GM12878 (cell line): Measurements from ENCODE around the gene LRRC10B. TPM values are rescaled to one million over a fixed set of nuclear protein-coding genes. Genes with fewer than 3 reads are reported as not detected.

Experiments used
- ATAC-seq: fragments of 200-7000 bp; cut with Tn5 transposase; 3 replicates; pipeline ENCODE4 v1.9.1; 2020; ENCODE audit warnings: mild to moderate bottlenecking, moderate library complexity
- Bru-seq: library from RNA; stranded (reverse); fragments of 400-500 nt; gene quantifications from one replicate; lab custom pipeline; 2021; lab: Mats Ljungman, UMichigan
- BruChase-seq, 2 experiments: library from RNA; stranded (reverse); fragments of 400-500 nt; gene quantifications; one replicate each; lab custom pipeline; 2021; lab: Mats Ljungman, UMichigan
- BruUV-seq: library from RNA; stranded (reverse); fragments of 400-500 nt; replicated peaks from 2 replicates; lab custom pipeline; 2021; lab: Mats Ljungman, UMichigan
- CTCF ChIA-PET: fragments of 300-600 bp; sonication (Branson Sonifier 250); formaldehyde crosslinking; extraction: SDS; loops from one replicate; lab custom pipeline; 2021; ENCODE audit warnings: inconsistent platforms; lab: Yijun Ruan, JAX
- POLR2A ChIA-PET: fragments of 350-600 bp; formaldehyde crosslinking; extraction: SDS; loops from one replicate; lab custom pipeline; 2021; ENCODE audit warnings: inconsistent platforms; lab: Charles Lee
- RAD21 ChIA-PET: fragments of 300-600 bp; sonication (Branson Sonifier 250); formaldehyde crosslinking; loops from one replicate; lab custom pipeline; 2023; ENCODE audit warnings: antibody characterized with exemption; ENCODE audit not compliant: unreplicated experiment; lab: Charles Lee
- SMC1A ChIA-PET: fragments of 300-600 bp; sonication (Branson Sonifier 250); formaldehyde crosslinking; loops from one replicate; lab custom pipeline; 2023; ENCODE audit not compliant: unreplicated experiment, uncharacterized antibody; lab: Charles Lee
- DNase-seq: peaks from one replicate; pipeline ENCODE4 v3.0.0-alpha.2; 2011; ENCODE audit warnings: low read depth, low spot score
- FAIRE-seq: peaks from 3 replicates; lab custom pipeline; 2011; peaks lifted over from hg19 to GRCh38; lab: Jason Lieb, UNC
- H2AFZ ChIP-seq: 2 replicates; pipeline ENCODE4 v1.6.0; 2011; ENCODE audit warnings: low read depth, low read length, control low read depth; ENCODE audit not compliant: control insufficient read depth
- H3K27ac ChIP-seq: 2 replicates; pipeline ENCODE4 v1.5.1; 2011; ENCODE audit warnings: control low read depth; ENCODE audit not compliant: control insufficient read depth, insufficient read depth
- H3K27me3 ChIP-seq, 2 experiments: replicated peaks in 1 of 2; 2 replicates each; pipeline versions ENCODE4 v1.6.0 to v1.6.1; 2011; ENCODE audit warnings: low read length in 1 of 2; ENCODE audit not compliant: control insufficient read depth in 2 of 2, insufficient read depth in 2 of 2
- H3K36me3 ChIP-seq, 2 experiments: 2 replicates each; pipeline ENCODE4 v1.5.1; 2011; ENCODE audit warnings: low read length in 1 of 2; ENCODE audit not compliant: control insufficient read depth in 2 of 2, insufficient read depth in 2 of 2
- H3K4me1 ChIP-seq: 2 replicates; pipeline ENCODE4 v1.6.1; 2011; ENCODE audit warnings: mild to moderate bottlenecking, low read length, moderate library complexity, mixed read lengths; ENCODE audit not compliant: control insufficient read depth, insufficient read depth
- H3K4me2 ChIP-seq: 2 replicates; pipeline ENCODE4 v1.6.0; 2011; ENCODE audit warnings: control low read depth; ENCODE audit not compliant: control insufficient read depth, insufficient read depth
- H3K4me3 ChIP-seq: fragments of 200-600 bp; sonication (generic); 2 replicates; pipeline ENCODE4 v1.5.1; 2016
- H3K79me2 ChIP-seq: 2 replicates; pipeline ENCODE4 v1.6.0; 2011; ENCODE audit warnings: low read length; ENCODE audit not compliant: control insufficient read depth, insufficient read depth
- H3K9ac ChIP-seq: 2 replicates; pipeline ENCODE4 v1.8.0; 2011; ENCODE audit warnings: low read length, control low read depth, mixed read lengths; ENCODE audit not compliant: control insufficient read depth, insufficient read depth
- H3K9me3 ChIP-seq: replicated peaks from 3 replicates; pipeline ENCODE4 v1.5.1; 2011; ENCODE audit warnings: mild to moderate bottlenecking, low read length; ENCODE audit not compliant: control insufficient read depth, insufficient read depth
- H4K20me1 ChIP-seq: 2 replicates; pipeline ENCODE4 v1.6.0; 2011; ENCODE audit not compliant: control insufficient read depth, insufficient read depth
- CBFB ChIP-seq: IDR thresholded peaks from 2 replicates; pipeline ENCODE4 v1.6.1; 2016; ENCODE audit warnings: antibody characterized with exemption, low read depth
- SUZ12 ChIP-seq: fragments of 200-600 bp; sonication (generic); IDR thresholded peaks from one replicate; pipeline ENCODE4 v1.6.1; 2018; ENCODE audit warnings: antibody characterized with exemption, mild to moderate bottlenecking; ENCODE audit not compliant: unreplicated experiment
- WGBS: methylation state at CpG from one replicate; pipeline ENCODE4 v1.1.6; 2016; ENCODE audit warnings: low lambda C conversion rate; ENCODE audit not compliant: insufficient replicate concordance, insufficient coverage; ENCODE audit errors: missing lambda C conversion rate; 5-methylcytosine and 5-hydroxymethylcytosine counted together
- in situ Hi-C: fragments of 300-500 bp; cut with MboI; formaldehyde crosslinking; loops from 9 replicates; pipeline ENCODE4 v1.14.3; 2018; ENCODE audit warnings: mixed read lengths
- intact Hi-C: fragments of 100-400 bp; cut with micrococcal nuclease; formaldehyde crosslinking; loops from one replicate; pipeline ENCODE4 v1.14.2; 2022; ENCODE audit not compliant: unreplicated experiment
- long read RNA-seq, 2 experiments: library from polyadenylated mRNA; unstranded; transcript quantifications; one replicate each; pipeline ENCODE4 v2.0.0, GENCODE V29; 2019 to 2020
- polyA minus RNA-seq, 3 experiments: library from RNA; depleted of rRNA, polyadenylated mRNA; stranded (reverse); fragments of >200 nt; gene quantifications; 2 replicates each; pipeline ENCODE4 v1.2.3, GENCODE V29; 2011
- polyA plus RNA-seq, 11 experiments: library from polyadenylated mRNA; depleted of rRNA in 4 of 11; unstranded in 6 of 11; stranded (reverse) in 5 of 11; fragments of >200 nt; fragmentation: Nextera tagmentation in 4 of 11; fragmentation: Illumina TruSeq in 1 of 11; extraction: Ambion mirVana in 4 of 11; extraction: Trizol in 1 of 11; gene quantifications; 1 replicate in 1 of 11; 2 replicates in 10 of 11; pipeline versions ENCODE4 v1.2.1 to v1.2.3, GENCODE V29; 2011 to 2016; ENCODE audit warnings: inconsistent platforms in 2 of 11, missing spikeins in 2 of 11, low read depth in 1 of 11
- total RNA-seq, 4 experiments: library from RNA; depleted of rRNA in 3 of 4; stranded (reverse); fragments of >200 nt in 3 of 4; fragmentation: Illumina TruSeq in 1 of 4; extraction: Trizol in 1 of 4; gene quantifications; 2 replicates each; pipeline versions ENCODE4 v1.2.1 to v1.2.3, GENCODE V29; 2013 to 2021

The LRRC10B gene
- total RNA-seq (2013; cell fraction: nucleolus; rRNA removed): not detected in 2 replicates
- not detected in 2 replicates for total RNA-seq (2014; rRNA removed)
- total RNA-seq (2014; rRNA removed; fragmentation: Illumina TruSeq; extraction: Trizol): not detected in 2 replicates
- total RNA-seq (2021): not detected in 2 replicates
- polyA plus RNA-seq (2011; ENCODE audit: low read depth): not detected
- not detected in 2 replicates for polyA plus RNA-seq (2011; rRNA removed)
- polyA plus RNA-seq (2011; cell fraction: cytosol; rRNA removed): not detected in 2 replicates
- not detected in 2 replicates for polyA plus RNA-seq (2011; cell fraction: nucleus; rRNA removed)
- polyA plus RNA-seq (2012): not detected in 2 replicates
- not detected in 2 replicates for polyA plus RNA-seq (2014; fragmentation: Illumina TruSeq; extraction: Trizol)
- polyA plus RNA-seq (2014; fragmentation: Nextera tagmentation; extraction: Ambion mirVana): not detected
- polyA plus RNA-seq (2014; rRNA removed): not detected in 2 replicates
- polyA plus RNA-seq (2016; fragmentation: Nextera tagmentation; extraction: Ambion mirVana): not detected
- not detected in 2 replicates for polyA minus RNA-seq (2011; rRNA and poly(A)+ RNA removed)
- polyA minus RNA-seq (2011; cell fraction: cytosol; rRNA and poly(A)+ RNA removed): not detected in 2 replicates
- not detected in 2 replicates for polyA minus RNA-seq (2011; cell fraction: nucleus; rRNA and poly(A)+ RNA removed)
- not detected for Bru-seq, nascent RNA
- BruChase-seq, experiment 1, labeled RNA remaining after a 6-hour chase: not detected
- BruChase-seq, experiment 2, labeled RNA remaining after a 2-hour chase: not detected
- long read RNA-seq, experiment 1: 0 reads
- long read RNA-seq, experiment 2: 0 reads

- CTCF ChIA-PET: interaction anchor here (0.8 to 1.2 kb wide), 3 partner anchors 9 to 62 kb away, joined by 3 to 5 read pairs (median 4); a partner anchor contains a TSS
- Histone ChIP-seq H2AFZ (peak within 1 kb of the TSS; percentile 21; the same call in 1 of the 2 replicates), H3K27me3 (peaks cover 10 to 14% of the 10 kb centered on the region in 2 experiments), H3K9me3 (no peaks in the 10 kb centered on the region), H3K27ac (no peak within 1 kb of the TSS), H3K4me3 (no peak within 1 kb of the TSS), H3K4me1 (no peaks in the 10 kb centered on the region), H3K79me2 (no peaks in the 10 kb centered on the region), H3K9ac (no peak within 1 kb of the TSS), H4K20me1 (no peaks in the 10 kb centered on the region), H3K4me2 (peak within 1 kb of the TSS; percentile 42; the same call in 1 of the 2 replicates), H3K36me3 (no peaks in the 10 kb centered on the region)
- POLR2A ChIA-PET: no interaction called here
- SMC1A ChIA-PET: no interaction called here
- in situ Hi-C loops (no loop called here), intact Hi-C loops (no loop called here)
- DNase-seq (no peak), FAIRE-seq (no peak), ATAC-seq (no peak)
- no TSS peak for BruUV-seq
- peak; percentile 59 for TF ChIP-seq SUZ12
- TF ChIP-seq CBFB: no peak
- WGBS: 16% methylated on average over 41 of the region's 74 CpGs
- RAD21 ChIA-PET: no interaction called here
Measured at GRCh38 chr11:61507962-61508861, at the start of gene LRRC10B. Gene LRRC10B, plus strand, starts transcription at chr11:61508749. Its CDS starts 250 bp downstream, at chr11:61508999.
